IMR-90 (cell line): ENCODE results near the gene AMFR. TPM values are rescaled to one million over a fixed set of nuclear protein-coding genes. Genes with fewer than 3 reads are reported as not detected.
A peak's percentile ranks its signal among the peaks of the same experiment; 100 is the strongest.

Source experiments
- ATAC-seq: fragments of 200-7000 bp; cut with Tn5 transposase; 2 replicates; pipeline ENCODE4 v1.9.1; 2020; ENCODE audit warnings: low read depth, mild to moderate bottlenecking, moderate library complexity
- BruUV-seq: library from RNA; stranded (reverse); fragments of 400-500 nt; replicated peaks from 2 replicates; lab custom pipeline; 2021; lab: Mats Ljungman, UMichigan
- CTCF ChIA-PET: fragments of 300-600 bp; formaldehyde crosslinking; extraction: SDS; loops from one replicate; lab custom pipeline; 2021; ENCODE audit warnings: antibody characterized with exemption; lab: Yijun Ruan, JAX
- POLR2A ChIA-PET: fragments of 300-600 bp; sonication (Branson Sonifier 250); formaldehyde crosslinking; loops from one replicate; lab custom pipeline; 2022; ENCODE audit warnings: antibody characterized with exemption; ENCODE audit not compliant: unreplicated experiment; lab: Charles Lee
- DNase-seq: peaks from one replicate; pipeline ENCODE4 v3.0.0; 2013
- H2AFZ ChIP-seq: replicated peaks from 2 replicates; pipeline ENCODE3; 2013; ENCODE audit warnings: low read length, mild to moderate bottlenecking; ENCODE audit not compliant: poor library complexity
- H2AK5ac ChIP-seq: 2 replicates; pipeline ENCODE4 v1.6.1; 2013; ENCODE audit warnings: low read depth, low read length, inconsistent platforms
- H2AK9ac ChIP-seq: replicated peaks from 2 replicates; pipeline ENCODE3; 2013; ENCODE audit warnings: mild to moderate bottlenecking, low read depth, low read length, moderate library complexity; ENCODE audit not compliant: poor library complexity
- H2BK120ac ChIP-seq: 2 replicates; pipeline ENCODE4 v1.6.1; 2013; ENCODE audit warnings: low read depth, low read length, inconsistent platforms
- H2BK15ac ChIP-seq: 3 replicates; pipeline ENCODE4 v1.6.1; 2013; ENCODE audit warnings: low read depth, low read length, inconsistent platforms
- H2BK20ac ChIP-seq: 2 replicates; pipeline ENCODE4 v1.6.1; 2013; ENCODE audit warnings: low read depth, mild to moderate bottlenecking, inconsistent platforms, low read length, moderate library complexity
- H2BK5ac ChIP-seq: 2 replicates; pipeline ENCODE4 v1.6.1; 2013; ENCODE audit warnings: mild to moderate bottlenecking, low read depth, low read length, inconsistent platforms; ENCODE audit not compliant: poor library complexity, severe bottlenecking
- H3K14ac ChIP-seq: replicated peaks from 2 replicates; pipeline ENCODE4 v1.6.1; 2013; ENCODE audit warnings: low read depth, low read length, inconsistent platforms
- H3K18ac ChIP-seq: 2 replicates; pipeline ENCODE4 v1.6.1; 2013; ENCODE audit warnings: low read depth, low read length, control low read depth
- H3K23ac ChIP-seq: 2 replicates; pipeline ENCODE4 v1.6.1; 2013; ENCODE audit warnings: low read depth, low read length, inconsistent platforms
- H3K27ac ChIP-seq: 2 replicates; pipeline ENCODE4 v1.5.1; 2013; ENCODE audit warnings: mild to moderate bottlenecking, control low read depth, low read length; ENCODE audit not compliant: insufficient read depth
- H3K27me3 ChIP-seq: 2 replicates; pipeline ENCODE4 v1.6.1; 2013; ENCODE audit warnings: low read length; ENCODE audit not compliant: control insufficient read depth, insufficient read depth
- H3K36me3 ChIP-seq: 2 replicates; pipeline ENCODE4 v1.6.1; 2013; ENCODE audit warnings: low read length, mixed read lengths; ENCODE audit not compliant: control insufficient read depth, insufficient read depth
- H3K4ac ChIP-seq: 2 replicates; pipeline ENCODE4 v1.6.1; 2013; ENCODE audit warnings: low read depth, low read length, inconsistent platforms
- H3K4me1 ChIP-seq: 2 replicates; pipeline ENCODE4 v1.6.1; 2013; ENCODE audit warnings: low read length, mixed read lengths; ENCODE audit not compliant: control insufficient read depth, insufficient read depth
- H3K4me2 ChIP-seq: 2 replicates; pipeline ENCODE4 v1.6.1; 2013; ENCODE audit warnings: low read depth, mild to moderate bottlenecking, control low read depth, low read length, moderate library complexity
- H3K4me3 ChIP-seq: 2 replicates; pipeline ENCODE4 v1.5.1; 2013; ENCODE audit warnings: low read depth, mild to moderate bottlenecking, control low read depth, low read length, moderate library complexity; ENCODE audit not compliant: insufficient read depth
- H3K56ac ChIP-seq: 2 replicates; pipeline ENCODE4 v1.6.1; 2013; ENCODE audit warnings: low read length, inconsistent platforms; ENCODE audit not compliant: insufficient read depth; ENCODE audit errors: extremely low read depth
- H3K79me1 ChIP-seq, 2 experiments: 2 replicates each; pipeline ENCODE4 v1.6.1; 2013; ENCODE audit warnings: low read length in 2 of 2, inconsistent platforms in 1 of 2, low read depth in 1 of 2
- H3K9ac ChIP-seq: 2 replicates; pipeline ENCODE4 v1.6.1; 2013; ENCODE audit warnings: low read depth, low read length, control low read depth
- H3K9me1 ChIP-seq: 2 replicates; pipeline ENCODE4 v1.6.1; 2013; ENCODE audit warnings: low read length, inconsistent platforms; ENCODE audit not compliant: insufficient read depth
- H3K9me3 ChIP-seq: 2 replicates; pipeline ENCODE4 v1.6.1; 2013; ENCODE audit warnings: low read length; ENCODE audit not compliant: control insufficient read depth, insufficient read depth
- H4K20me1 ChIP-seq: 2 replicates; pipeline ENCODE4 v1.6.1; 2013; ENCODE audit warnings: low read length, inconsistent platforms; ENCODE audit not compliant: insufficient read depth
- H4K5ac ChIP-seq: 2 replicates; pipeline ENCODE4 v1.6.1; 2013; ENCODE audit warnings: mild to moderate bottlenecking, low read depth, low read length, control low read depth
- H4K8ac ChIP-seq, 2 experiments: 2 replicates each; pipeline ENCODE4 v1.6.1; 2013; ENCODE audit warnings: low read depth in 2 of 2, low read length in 2 of 2, control low read depth in 1 of 2, inconsistent platforms in 1 of 2
- H4K91ac ChIP-seq: 2 replicates; pipeline ENCODE4 v1.6.1; 2013; ENCODE audit warnings: low read depth, low read length, inconsistent platforms; ENCODE audit not compliant: insufficient read depth
- CEBPB ChIP-seq: IDR thresholded peaks from 2 replicates; pipeline ENCODE4 v1.6.1; 2012; ENCODE audit warnings: low read depth, low read length, improper control_type of control experiment
- MXI1 ChIP-seq: IDR thresholded peaks from 2 replicates; pipeline ENCODE4 v1.6.1; 2012; ENCODE audit warnings: low read depth, mild to moderate bottlenecking, low read length, moderate library complexity, borderline replicate concordance
- WGBS, 2 experiments: methylation state at CpG; one replicate each; pipeline versions ENCODE4 v1.1.5 to v1.1.7; 2013; ENCODE audit warnings: missing lambda C conversion rate in 2 of 2; ENCODE audit not compliant: insufficient read length in 1 of 2; ENCODE audit errors: extremely low coverage in 2 of 2; 5-methylcytosine and 5-hydroxymethylcytosine counted together
- dilution Hi-C: fragments of 300-500 bp; cut with HindIII; formaldehyde crosslinking; loops from one replicate; pipeline ENCODE4 v1.14.3; 2018; ENCODE audit warnings: low sequenced_read_pairs; ENCODE audit not compliant: unreplicated experiment
- in situ Hi-C: fragments of 300-500 bp; cut with MboI; formaldehyde crosslinking; loops from 3 replicates; pipeline ENCODE4 v1.14.3; 2019; ENCODE audit warnings: low sequenced_read_pairs, inconsistent platforms, mixed read lengths
- intact Hi-C: fragments of 100-400 bp; cut with micrococcal nuclease; formaldehyde crosslinking; loops from 2 replicates; pipeline ENCODE4 v1.10.0; 2022
- polyA plus RNA-seq, 3 experiments: library from polyadenylated mRNA; depleted of rRNA; stranded (reverse); fragments of >200 nt; gene quantifications; 2 replicates each; pipeline ENCODE4 v1.2.3, GENCODE V29; 2012; ENCODE audit warnings: low replicate concordance in 1 of 3
- total RNA-seq: library from RNA; depleted of rRNA; stranded (reverse); fragments of >200 nt; gene quantifications from 2 replicates; pipeline ENCODE4 v1.2.3, GENCODE V29; 2012

Gene AMFR
- total and polyA plus RNA-seq, 2 of the 4 experiments (the other 2 are of a cell fraction) = 60.7 to 216 TPM

DNA sequence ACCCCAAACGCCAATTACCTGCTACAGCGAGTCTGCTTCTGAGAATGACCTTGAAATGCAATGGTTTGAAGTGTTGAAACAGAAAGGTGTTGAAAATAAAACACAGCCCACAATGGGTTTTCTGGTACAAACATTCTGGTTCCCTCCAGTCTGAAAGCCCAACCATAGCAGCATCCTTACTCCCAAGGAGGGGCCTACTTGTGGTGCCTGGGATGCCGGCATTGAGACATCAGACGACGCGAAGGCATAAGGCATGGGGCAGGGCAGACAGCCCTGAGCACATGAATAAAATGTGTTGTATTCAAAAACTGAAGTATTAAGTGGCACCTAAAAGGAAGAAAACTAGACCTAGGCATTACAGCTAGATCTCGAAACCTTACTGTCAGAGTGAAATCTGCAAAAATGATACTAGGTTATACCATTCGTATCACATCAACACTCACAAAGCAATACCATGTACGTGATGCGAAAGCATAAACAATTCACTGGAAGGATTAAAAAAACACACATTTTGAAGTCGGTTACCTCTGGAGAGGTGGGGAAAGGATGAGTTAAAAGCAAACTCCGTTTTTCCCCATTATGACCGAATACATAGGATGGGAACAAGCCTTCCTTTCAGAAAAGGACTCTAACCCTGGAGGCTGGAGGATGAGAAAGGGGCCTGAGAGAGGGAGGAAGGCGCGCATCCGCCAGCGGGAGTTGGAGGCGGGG, 25.1 kb upstream of the AMFR start:
- H2BK15ac ChIP-seq = no peak overlapping the region
- H3K56ac ChIP-seq = peak overlapping the region; percentile 59; the same call in 1 of the 2 replicates
- peak overlapping the region; percentile 77 for H3K4ac ChIP-seq
- in situ Hi-C loops = no loop called here
- ChIA-PET POLR2A (no interaction called here), CTCF (interaction anchor here (1.0 kb wide), 2 partner anchors 19 to 150 kb away, joined by 3 read pairs; no protein-coding TSS in a partner anchor)
- intact Hi-C loops = loop anchor here (5.0 kb wide), 1 partner anchor 252 kb away; no protein-coding TSS in a partner anchor
- no TSS peak for BruUV-seq
- peak overlapping the region; percentile 57 for H2BK5ac ChIP-seq
- H4K91ac ChIP-seq = no peak overlapping the region; the same call in 1 of the 2 replicates
- peaks cover 2% of the 10 kb centered on the region; the same call in 1 of the 2 replicates for H3K4me1 ChIP-seq
- H3K4me3 ChIP-seq = peak overlapping the region; percentile 70
- H3K9me3 ChIP-seq = no peaks in the 10 kb centered on the region
- DNase-seq (peak; percentile 14), ATAC-seq (no peak)
- peaks cover 14 to 44% of the 10 kb centered on the region in 2 experiments for H3K79me1 ChIP-seq
- H3K9me1 ChIP-seq = no peaks in the 10 kb centered on the region
- dilution Hi-C loops = no loop called here
- no peaks in the 10 kb centered on the region for H3K27me3 ChIP-seq
- H2AK5ac ChIP-seq = peak overlapping the region; percentile 5; the same call in 1 of the 2 replicates
- peak overlapping the region; percentile 48 for H3K23ac ChIP-seq
- peak overlapping the region; percentile 89 for H2AK9ac ChIP-seq
- no peak for TF ChIP-seq CEBPB
- TF ChIP-seq MXI1 = peak; percentile 46; the same call in 1 of the 2 replicates
- peak overlapping the region; percentile 83 for H3K27ac ChIP-seq
- H2BK20ac ChIP-seq = no peak overlapping the region
- H3K36me3 ChIP-seq = peaks cover 1% of the 10 kb centered on the region; the same call in 1 of the 2 replicates
- 0 out of 2 replicates have a peak overlapping the region, but pooled peaks have one; percentile 13 for H3K14ac ChIP-seq
- 0% methylated on average over 5 of the region's 18 CpGs; no CpG with 5 or more reads in 1 of the 2 experiments for WGBS, 2 experiments
- H4K8ac ChIP-seq = peak overlapping the region in 1 of 2 experiments; percentile 81; a peak in 2 of 4 replicates
- no peak overlapping the region for H3K18ac ChIP-seq
- peak overlapping the region; percentile 99 for H3K4me2 ChIP-seq
- H2BK120ac ChIP-seq = no peak overlapping the region
- H4K5ac ChIP-seq = no peak overlapping the region; the same call in 1 of the 2 replicates
- peak overlapping the region; percentile 85 for H3K9ac ChIP-seq
- H4K20me1 ChIP-seq = peaks cover 13% of the 10 kb centered on the region; the same call in 1 of the 2 replicates
- H2AFZ ChIP-seq = peak overlapping the region; percentile 91
